ENCODE results near the gene TTYH3.
A peak's percentile ranks its signal among the peaks of the same experiment; 100 is the strongest.

TTYH3 gene

GRCh38 chr7:2710901-2711551 lies 79.2 kb downstream of the TTYH3 start:
- DNase-seq: peak; percentile 21

DNA sequence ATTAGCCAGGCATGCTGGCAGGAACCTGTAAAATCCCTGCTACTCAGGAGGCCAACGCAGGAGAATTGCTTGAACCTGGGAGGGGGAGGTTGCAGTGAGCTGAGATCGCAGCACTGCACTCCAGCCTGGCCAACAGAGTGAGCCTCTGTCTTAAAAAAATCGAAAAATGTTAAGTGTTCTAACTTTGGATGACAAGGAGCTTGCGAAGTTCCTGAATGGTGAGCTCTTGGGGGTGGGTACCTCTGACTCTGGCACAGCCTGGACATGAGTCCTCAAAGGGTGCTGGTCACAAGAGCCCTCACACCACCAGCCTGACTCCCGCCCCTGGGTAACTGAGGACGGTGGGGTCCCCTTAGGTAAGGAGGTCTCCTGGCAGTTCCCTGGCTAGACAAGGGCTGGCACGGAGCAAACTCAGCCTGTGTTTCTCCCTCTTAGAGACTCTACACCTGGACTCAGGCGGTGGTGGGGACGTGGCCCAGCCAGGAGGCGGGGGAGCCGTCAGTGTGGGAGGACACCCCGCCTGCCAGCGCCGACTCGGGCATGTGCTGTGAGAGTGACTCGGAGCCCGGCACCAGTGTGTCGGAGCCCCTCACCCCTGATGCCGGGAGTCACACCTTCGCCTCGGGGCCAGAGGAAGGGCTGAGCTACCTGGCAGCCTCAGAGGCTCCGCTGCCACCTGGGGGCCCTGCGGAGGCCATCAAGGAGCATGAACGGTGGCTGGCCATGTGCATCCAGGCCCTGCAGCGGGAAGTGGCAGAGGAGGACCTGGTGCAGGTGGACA lies 80.3 kb downstream of the TTYH3 start:
- no peak for DNase-seq

DNA sequence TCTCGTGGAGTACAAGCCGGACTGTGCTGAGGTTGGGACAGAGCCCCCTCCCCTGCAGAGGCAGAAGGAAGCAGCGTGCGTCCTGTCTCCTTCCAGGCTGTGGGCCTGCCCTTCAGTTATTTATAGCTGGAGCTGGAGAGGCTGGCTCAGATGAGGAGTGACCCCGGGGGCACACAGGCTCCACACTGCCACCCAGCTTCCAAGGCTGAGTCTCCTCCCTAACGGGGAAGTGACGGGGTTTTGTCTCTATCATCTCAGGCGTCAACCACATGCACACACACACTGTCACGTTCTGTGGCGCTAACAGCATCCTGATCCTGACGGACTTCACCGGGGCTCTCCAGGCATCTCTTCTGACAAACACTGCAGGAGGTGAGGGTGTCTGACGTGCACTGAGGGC lies 81.6 kb downstream of the TTYH3 start:
- DNase-seq: no peak

DNA sequence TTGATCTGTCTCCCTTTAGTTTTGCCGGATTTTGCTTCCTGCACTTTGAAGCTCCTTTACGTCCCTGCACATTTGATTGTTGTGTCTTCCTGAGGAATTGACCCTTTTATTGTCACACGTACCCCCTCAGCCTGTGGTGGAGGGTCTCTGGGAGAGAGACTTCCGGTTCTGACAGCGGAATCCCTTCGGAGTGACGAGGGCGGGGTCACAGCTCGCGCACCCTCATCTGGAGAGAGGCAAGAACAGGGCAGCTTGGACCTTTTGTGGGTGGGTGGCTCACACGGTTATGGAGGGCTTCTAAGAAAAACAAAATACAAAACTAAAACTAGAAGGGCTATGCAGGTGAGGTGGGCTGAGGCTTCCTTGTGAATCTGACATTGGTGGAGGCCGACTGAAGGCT lies 82.2 kb downstream of the TTYH3 start:
- no peak for DNase-seq
